SH-SY5Y (cell line): ENCODE results near the gene C2CD4C.

Experiments used
- GATA2 ChIP-seq: IDR thresholded peaks from 2 replicates; pipeline ENCODE4 v1.6.1; 2011; ENCODE audit warnings: mild to moderate bottlenecking, low read depth, low read length
- GATA3 ChIP-seq: IDR thresholded peaks from 2 replicates; pipeline ENCODE4 v1.6.1; 2011; ENCODE audit warnings: low read depth, mild to moderate bottlenecking, low read length, moderate library complexity

Gene C2CD4C

DNA sequence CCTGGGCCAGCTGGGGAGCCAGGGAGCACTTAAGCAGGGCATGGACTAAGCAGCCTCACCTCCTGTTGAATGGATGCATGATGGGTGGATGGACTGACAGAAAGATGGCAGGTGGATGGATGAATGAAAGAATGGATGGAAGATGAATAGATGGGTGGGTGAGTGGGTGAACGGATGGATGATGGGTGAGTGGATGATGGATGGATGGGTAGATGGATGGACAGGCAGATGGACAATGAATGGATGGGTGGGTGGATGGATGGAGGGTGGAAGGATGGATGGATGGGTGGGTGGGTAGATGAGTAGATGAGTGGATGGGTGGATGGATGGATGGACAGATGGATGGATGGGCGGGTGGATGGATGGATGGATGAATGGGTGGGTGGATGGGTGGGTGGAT, 33.1 kb upstream of the C2CD4C start:
- no peak for TF ChIP-seq GATA2
- TF ChIP-seq GATA3, result no peak

DNA sequence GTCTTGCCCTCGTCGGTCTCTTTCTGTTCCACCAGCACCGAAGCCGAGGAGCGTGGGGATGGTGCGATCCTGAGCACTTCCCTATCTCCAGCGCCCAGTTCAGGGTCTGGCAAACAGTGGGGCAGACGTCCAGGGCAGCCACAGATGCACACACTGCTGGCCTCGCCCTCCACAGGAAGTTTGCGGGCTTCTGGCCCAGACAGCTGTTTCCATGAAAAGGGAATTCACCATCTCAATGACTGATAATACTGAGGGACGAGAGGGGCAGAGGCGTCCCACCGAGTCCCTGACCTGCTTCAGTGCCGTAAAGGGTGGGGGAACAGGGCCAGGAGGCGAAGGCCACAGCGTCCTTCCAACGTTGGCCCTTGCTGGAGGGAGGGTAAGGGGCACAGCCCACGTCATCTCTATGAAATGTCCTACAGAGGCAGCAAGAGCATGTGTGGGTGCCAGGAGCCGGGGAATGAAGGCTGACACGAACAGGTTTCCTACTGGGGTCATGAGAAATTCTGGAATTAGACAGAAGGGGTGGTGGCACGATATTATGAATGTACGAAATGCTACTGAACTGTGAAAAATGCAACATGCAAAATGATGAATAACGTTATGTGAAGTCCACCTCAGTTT, 32.4 kb upstream of the C2CD4C start:
- TF ChIP-seq GATA2 (no peak), GATA3 (no peak)

DNA sequence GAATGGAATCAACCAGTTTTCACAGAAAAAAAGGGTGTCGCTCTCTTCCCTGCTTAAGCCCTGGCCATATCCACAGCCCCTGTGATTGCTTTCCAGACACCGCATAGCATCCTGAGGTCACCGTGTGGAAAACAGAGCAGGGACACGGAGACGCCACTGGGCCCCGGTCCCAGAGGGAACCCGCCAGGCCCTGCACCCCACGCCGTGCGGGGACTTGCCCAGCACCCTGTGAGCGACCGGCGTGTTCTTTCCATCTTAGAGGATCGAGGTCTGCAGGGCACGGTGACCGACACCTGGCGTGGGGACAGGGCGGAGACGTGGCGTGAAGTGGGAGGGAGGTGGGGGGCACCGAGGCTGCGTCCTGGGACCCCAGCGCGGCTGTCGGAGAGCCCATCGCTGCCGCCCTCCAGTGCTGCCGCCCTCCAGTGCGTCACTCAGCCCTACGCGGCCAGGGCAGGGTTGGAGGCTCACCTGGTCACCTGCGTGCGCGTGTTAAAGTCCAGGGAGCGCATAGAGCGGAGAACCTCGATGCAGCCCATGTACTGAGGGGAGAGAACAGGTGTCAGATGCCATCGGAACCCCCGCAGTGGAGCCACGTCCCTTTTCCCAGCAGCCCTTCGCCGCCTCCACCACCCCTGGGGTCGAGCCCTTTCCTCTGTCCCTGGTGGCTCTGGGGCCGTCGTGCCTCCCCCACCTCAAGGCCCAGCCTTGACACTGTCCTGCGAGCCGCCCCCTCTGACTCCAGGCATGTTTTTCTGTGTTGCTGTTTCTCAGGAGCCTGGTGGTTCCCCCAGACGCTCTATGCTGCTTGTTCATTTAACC, 31.7 kb upstream of the C2CD4C start:
- no peak for TF ChIP-seq GATA2

DNA sequence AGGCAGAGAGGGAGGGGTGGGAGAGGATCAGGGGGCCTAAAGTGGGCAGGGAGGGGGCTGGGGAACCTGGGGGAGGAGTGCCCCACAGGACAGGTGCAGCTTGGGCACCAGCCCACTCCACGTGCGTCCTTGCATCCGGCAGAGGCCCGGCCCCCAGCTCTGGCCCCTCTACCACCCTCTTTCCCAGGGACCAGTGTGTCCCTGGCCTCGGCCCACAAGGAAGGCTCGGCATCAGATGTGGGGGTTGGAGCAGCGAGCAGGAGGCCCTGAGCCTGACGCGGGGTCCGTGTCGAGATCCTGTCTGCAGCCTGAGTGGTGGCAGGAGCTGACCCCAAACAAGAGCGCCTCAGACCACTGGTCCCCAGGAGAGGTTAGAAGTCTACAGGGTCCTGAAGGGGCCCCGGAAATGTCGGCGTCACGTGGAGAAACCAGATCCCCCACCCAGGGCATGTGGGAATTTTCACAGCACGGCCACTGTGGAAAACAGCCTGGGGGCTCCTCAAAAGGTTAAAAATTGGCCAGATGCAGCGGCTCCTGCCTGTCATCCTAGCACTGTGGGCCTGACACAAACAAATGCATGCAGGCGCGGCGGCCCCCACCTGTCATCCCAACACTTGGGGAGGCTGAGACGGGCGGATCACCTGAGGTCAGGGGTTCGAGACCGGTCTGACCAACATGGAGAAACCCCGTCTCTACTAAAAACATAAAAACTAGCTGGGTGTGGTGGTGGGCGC, 30.4 kb upstream of the C2CD4C start:
- TF ChIP-seq GATA2 (no peak), GATA3 (no peak)

DNA sequence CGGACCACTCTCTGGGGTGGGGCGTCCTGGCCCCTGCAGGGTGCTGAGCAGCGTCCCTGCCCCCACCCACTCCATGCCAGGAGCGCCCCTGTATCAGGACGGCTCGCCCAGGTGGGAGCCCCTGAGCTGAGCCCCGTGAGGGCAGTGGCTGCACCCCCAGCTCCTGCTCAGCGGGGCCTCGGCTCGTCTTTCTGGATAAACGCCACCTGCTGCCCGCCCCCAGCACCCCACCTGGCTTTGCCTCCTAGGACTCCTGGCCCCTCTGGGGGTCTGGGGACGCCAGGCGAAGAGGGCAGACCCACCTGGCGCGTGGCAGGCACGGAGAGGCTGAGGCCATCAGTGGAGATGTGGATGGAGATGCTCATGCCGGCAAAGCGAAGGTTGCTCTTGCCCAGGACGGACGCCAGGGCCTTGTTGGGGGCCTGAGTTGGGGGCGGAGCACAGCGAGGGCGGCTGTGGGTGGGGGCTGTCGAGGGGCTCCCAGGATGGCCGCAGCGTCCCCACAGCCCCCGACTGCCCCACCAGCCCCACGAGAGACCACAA, 29.5 kb upstream of the C2CD4C start:
- TF ChIP-seq GATA3 (no peak), GATA2 (no peak)

DNA sequence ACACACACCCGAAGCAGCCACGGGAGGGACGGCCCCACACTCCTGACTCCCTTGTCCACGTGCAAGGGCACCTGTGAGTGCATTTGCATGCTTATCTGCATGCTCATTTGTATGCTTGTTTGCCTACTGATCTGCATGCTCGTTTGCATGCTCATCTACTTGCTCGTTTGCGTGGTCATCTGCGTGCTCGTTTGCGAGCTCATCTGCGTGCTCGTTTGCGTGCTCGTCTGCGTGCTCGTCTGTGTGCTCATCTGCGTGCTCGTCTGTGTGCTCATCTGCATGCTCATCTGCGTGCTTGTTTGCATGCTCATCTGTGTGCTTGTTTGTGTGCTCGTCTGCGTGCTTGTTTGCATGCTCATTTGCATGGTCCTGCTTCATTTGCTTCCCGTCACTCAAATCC, 28.1 kb upstream of the C2CD4C start:
- TF ChIP-seq GATA3, result no peak
- TF ChIP-seq GATA2, result no peak

DNA sequence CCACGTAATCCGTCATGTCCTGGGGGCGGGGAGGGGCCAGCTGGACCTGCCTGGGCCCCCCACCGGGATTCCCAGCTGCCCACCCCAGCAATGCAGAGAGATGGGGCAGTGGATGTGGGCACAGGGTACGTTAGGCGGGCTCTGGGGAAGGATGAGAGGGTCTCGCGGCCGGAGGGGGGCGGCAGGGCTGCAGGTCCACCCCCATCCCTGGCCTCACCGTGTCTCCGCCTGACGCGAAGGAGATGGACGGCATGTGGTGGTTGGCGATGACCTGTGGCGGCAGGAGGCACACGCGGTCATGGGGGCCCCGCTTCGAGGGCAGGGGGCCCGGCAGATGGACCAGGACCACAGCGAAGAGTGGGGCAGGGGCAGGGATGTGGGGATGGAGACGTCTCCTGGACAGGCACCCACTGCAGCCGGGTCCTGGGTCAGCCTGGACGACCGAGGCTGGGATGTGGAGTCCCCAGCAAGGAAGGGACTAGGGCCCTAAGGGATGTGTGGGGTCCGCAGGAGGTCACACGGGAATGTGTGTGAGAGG, 27.5 kb upstream of the C2CD4C start:
- TF ChIP-seq GATA3, result no peak
- TF ChIP-seq GATA2, result no peak

DNA sequence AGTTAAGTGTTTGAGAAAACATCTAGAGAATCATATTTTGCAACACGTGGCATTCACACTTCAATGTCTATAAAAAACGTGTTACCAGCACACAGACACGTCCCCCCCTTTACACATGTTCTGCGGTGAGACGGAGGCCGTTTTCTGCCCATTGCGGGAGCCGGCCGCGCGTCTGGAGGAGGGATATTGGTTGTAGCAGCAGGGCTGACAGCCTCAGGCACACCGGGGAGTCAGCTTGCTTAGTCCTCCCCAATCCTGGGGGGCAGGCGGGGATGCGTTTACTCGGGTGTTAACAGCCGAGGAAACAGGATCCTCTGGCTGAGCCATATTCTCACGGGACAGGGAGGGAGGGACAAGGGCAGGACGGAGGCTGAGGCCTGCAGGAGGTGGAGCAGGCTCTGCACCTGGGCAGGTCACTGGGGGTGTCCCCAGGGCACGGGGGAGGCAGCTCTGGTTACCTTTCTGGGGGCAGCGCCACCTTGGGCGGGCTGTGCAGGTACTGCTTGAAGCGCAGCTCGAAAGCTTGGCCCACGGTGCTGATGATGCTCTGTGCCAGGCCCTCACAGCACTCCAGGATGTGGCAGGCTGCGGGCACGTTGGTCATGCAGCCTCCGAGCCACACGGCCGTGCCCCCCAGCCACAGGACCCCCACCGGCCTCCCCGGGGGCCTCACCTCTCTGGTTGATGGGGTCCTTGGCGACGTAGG, 26.9 kb upstream of the C2CD4C start:
- TF ChIP-seq GATA3, result no peak
- no peak for TF ChIP-seq GATA2

DNA sequence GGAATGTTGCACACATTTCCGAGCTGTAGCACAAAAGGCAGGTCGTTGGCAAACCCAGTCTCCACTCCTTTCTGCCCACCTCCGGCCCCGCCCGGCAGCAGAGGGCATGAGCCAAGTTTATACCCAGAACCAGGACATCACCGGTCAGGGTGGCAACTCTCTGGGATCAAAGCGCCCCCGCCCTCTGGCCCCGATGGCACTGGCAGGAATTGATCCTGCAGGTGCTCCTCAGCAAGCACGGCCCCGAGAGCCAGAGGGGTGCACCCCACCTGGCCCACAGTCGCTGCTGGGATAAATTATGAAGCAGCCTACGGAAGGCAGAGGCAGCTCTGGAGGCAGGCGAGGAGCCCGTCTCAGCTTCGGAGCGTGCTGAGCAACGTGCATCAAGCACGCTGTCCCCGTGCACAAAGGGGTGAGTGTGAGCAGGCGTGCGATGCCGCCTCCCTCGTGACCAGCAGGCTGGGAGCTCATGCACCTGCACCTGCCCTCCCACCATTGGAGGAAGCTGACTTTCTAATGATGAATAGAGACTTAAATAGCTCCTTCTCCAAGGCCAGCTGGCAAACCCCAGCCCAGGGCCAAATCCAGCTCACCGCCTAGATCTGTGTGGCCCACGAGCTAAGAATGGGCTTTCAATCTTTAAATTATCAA, 26.2 kb upstream of the C2CD4C start:
- no peak for TF ChIP-seq GATA3
- no peak for TF ChIP-seq GATA2

DNA sequence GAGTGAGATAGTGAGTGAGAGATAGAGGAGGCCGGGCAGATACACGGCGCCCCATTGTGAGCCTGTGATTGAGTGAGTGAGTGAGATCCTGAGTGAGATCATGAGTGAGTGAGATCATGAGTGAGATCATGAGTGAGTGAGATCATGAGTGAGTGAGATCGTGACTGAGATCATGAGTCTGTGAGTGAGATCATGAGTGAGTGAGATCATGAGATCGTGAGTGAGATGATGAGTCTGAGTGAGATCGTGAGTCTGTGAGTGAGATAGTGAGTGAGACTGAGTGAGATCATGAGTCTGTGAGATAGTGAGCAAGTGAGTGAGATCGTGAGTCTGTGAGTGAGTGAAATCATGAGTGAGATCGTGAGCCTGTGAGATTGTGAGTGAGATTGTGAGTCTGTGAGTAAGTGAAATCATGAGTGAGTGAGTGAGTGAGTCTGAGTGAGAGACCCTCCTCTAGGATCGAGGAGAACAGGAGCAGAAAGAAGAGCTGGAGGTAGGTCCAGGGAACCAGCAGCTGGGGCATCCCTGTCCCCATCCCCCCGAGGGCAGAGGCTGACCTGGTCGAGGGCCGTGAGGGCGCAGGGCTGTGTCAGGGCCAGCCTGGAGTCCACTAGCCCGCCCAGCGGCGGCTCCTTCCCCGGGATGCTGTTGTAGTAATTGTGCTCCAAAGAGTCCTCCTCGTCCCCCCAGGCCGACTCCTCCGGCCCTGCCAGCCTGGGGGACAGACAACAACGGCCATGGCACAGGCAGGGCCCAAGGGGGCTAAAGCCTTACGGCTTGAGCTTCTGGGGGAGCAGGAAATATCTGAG, 25.4 kb upstream of the C2CD4C start:
- no peak for TF ChIP-seq GATA2
- no peak for TF ChIP-seq GATA3

DNA sequence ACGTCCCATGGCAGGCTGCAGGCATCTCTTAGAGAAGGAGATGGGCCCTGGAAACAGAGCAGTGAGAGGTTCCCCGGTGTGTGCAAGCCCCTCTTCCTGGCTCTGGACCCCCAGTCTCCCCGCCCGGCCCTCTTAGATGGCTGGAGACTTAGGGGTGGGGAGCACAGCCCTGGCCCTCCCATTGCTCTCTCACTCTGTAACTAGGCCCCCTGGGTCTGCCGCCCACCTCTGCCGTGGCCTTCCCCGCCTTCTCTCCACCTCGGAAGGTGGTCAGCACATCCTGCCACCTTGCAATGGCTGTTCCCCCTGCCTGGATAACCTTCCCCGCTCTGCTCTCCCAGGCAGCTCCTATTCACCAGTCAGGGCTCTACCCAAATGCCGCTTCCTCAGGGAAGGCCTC, 21.8 kb upstream of the C2CD4C start:
- TF ChIP-seq GATA2 (no peak), GATA3 (no peak)

DNA sequence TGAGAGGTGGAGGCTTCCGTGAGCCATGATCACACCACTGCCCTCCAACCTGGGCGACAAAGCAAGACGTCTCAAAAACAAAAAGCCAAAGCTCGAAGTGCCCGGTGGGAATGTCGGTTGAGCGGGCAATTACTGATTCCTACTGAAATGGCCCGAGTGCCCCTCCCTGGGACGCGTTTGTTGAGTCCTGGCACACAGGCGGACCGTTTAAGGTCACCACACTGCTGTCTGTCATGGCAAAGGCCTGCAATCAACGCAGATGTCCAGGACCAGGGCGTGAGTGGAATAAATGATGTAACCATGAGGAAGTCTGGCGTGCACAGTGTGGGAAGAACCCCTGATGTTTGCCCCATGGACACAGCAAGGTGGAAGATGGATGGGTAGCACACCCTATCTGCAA, 19.2 kb upstream of the C2CD4C start:
- no peak for TF ChIP-seq GATA2
- no peak for TF ChIP-seq GATA3
